ENCODE measurements around the gene C1QTNF6. TPM values are rescaled to one million over a fixed set of nuclear protein-coding genes. Genes with fewer than 3 reads are reported as not detected.

Gene C1QTNF6
- total RNA-seq, 1 experiment from 2014 or later, result 15.2 TPM

DNA sequence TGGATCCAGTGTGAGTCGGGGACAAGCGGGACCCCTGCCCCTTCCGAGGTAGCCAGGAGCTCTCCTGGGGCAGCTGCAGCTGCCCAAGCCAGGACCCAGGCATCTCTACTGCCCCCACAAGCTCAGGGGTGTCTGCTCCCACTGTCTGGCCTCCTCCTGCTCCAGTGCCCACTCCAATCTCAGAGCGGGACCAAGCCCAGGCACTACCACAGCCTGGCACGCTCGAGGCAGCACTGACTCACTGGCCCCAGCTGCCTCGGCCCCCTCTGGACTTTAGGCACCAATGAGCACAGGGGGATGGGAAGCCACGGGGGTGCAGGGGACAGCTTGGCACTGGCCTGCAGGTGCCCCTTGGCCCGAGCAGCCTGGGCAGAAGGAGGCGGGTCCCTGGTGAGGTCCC lies 46.6 kb downstream of the C1QTNF6 start:
- POLR2A ChIA-PET, result no interaction called here
- Histone ChIP-seq H3K9ac (ENCODE audit: low read length) (no peak overlapping the region), H3K36me3 (ENCODE audit: control insufficient read depth in 1 of 2, insufficient read depth in 2 of 2, low read length in 2 of 2) (no peaks in the 10 kb centered on the region), H3K9me3 (ENCODE audit: control insufficient read depth in 1 of 2, insufficient read depth in 1 of 2, low read depth in 1 of 2, low read length in 2 of 2) (no peaks in the 10 kb centered on the region), H3K4me2 (ENCODE audit: low read length) (no peak overlapping the region), H3K4me1 (ENCODE audit: control insufficient read depth in 1 of 2, insufficient read depth in 2 of 2, low read length in 2 of 2) (no peaks in the 10 kb centered on the region), H3K27me3 (ENCODE audit: insufficient read depth, low read length) (no peaks in the 10 kb centered on the region), H3K9me2 (ENCODE audit: insufficient read depth) (no peaks in the 10 kb centered on the region), H2AFZ (ENCODE audit: low read depth, low read length, poor library complexity, severe bottlenecking) (no peak overlapping the region), H3K79me2 (ENCODE audit: insufficient read depth, low read length) (no peaks in the 10 kb centered on the region), H3K27ac (ENCODE audit: low read depth, low read length) (no peak overlapping the region; the same call in 1 of the 2 replicates), H4K20me1 (ENCODE audit: insufficient read depth) (no peaks in the 10 kb centered on the region), H3K4me3 (replicated peaks in 1 of 2; ENCODE audit: low read depth in 1 of 2, low read length in 2 of 2) (no peak overlapping the region)
- RAD21 ChIA-PET (ENCODE audit: low non-redundant PET in 1 of 2, low total read pairs in 2 of 2, uncharacterized antibody in 2 of 2, unreplicated experiment in 2 of 2), result no interaction called here
- ATAC-seq, result no peak
- intact Hi-C loops (cut with micrococcal nuclease), result no loop called here
- TF ChIP-seq POLR2AphosphoS5 (IDR thresholded peaks at IDR 0.05; ENCODE audit: low read depth, low read length) (no peak), CEBPB (IDR thresholded peaks at IDR 0.05; ENCODE audit: low read depth) (no peak), CBX3 (IDR thresholded peaks at IDR 0.05; ENCODE audit: low read depth) (no peak), FOSL1 (IDR thresholded peaks at IDR 0.05; ENCODE audit: low read depth) (no peak), POLR2A (IDR thresholded peaks at IDR 0.05; ENCODE audit: borderline replicate concordance, extremely low read depth, insufficient read depth, insufficient read length) (no peak), EZH2phosphoT487 (IDR thresholded peaks at IDR 0.05; ENCODE audit: borderline replicate concordance) (no peak), SIN3A (IDR thresholded peaks at IDR 0.05; ENCODE audit: low read depth) (no peak), YY1 (IDR thresholded peaks at IDR 0.05; ENCODE audit: extremely low read depth, insufficient replicate concordance, low read depth, low read length) (no peak)
- TF ChIP-seq, protein P1, sequence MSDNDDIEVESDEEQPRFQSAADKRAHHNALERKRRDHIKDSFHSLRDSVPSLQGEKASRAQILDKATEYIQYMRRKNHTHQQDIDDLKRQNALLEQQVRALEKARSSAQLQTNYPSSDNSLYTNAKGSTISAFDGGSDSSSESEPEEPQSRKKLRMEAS (IDR thresholded peaks at IDR 0.05), result no peak
- DNase-seq (ENCODE audit: low read depth, low spot score), result no peak
- CTCF ChIA-PET, result interaction anchor here (1.0 kb wide), 1 partner anchor 58 kb away, joined by 3 read pairs; no protein-coding TSS in a partner anchor
- no TSS peak for BruUV-seq (replicated peaks)

DNA sequence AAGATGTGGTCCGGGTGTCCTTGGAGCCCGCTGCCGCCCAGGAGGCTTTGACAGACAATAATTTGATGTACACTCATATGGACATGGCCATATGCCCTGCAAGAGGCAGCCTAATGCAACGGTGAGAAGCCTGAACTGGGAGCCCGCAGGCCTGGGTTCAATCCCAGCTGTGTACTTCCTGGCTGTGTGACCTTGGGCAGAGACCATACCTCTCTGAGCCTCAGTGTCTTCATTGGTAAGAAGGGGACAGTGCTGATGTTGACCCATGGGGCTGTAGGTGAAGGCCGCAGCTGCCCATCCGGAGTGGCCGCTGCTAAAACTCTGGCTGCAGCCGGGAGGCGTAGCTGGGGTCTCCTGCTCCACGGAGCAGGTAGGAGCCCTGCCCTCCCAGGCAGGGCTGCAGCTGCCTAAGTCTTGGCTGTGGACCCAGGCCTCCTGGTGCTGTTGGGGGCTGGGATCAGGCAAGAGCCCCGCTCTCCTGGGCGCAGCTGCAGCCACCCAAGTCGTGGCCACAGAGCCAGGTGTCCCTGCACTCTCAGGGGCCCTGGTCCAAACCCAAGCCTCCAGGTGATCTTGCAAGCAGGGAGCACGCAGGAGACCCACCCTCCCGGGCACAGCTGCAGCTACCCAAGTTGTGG lies 47.2 kb downstream of the C1QTNF6 start:
- ChIA-PET POLR2A (no interaction called here), CTCF (interaction anchor here (1.4 to 1.6 kb wide), 2 partner anchors 14 to 59 kb away, joined by 4 read pairs; no protein-coding TSS in a partner anchor), RAD21 (ENCODE audit: low non-redundant PET in 1 of 2, low total read pairs in 2 of 2, uncharacterized antibody in 2 of 2, unreplicated experiment in 2 of 2) (no interaction called here)
- BruUV-seq (replicated peaks), result no TSS peak
- Histone ChIP-seq H3K9ac (ENCODE audit: low read length) (no peak overlapping the region), H3K27ac (ENCODE audit: low read depth, low read length) (no peak overlapping the region; the same call in 1 of the 2 replicates), H3K9me2 (ENCODE audit: insufficient read depth) (no peaks in the 10 kb centered on the region), H3K9me3 (ENCODE audit: control insufficient read depth in 1 of 2, insufficient read depth in 1 of 2, low read depth in 1 of 2, low read length in 2 of 2) (no peaks in the 10 kb centered on the region), H2AFZ (ENCODE audit: low read depth, low read length, poor library complexity, severe bottlenecking) (no peak overlapping the region), H3K27me3 (ENCODE audit: insufficient read depth, low read length) (no peaks in the 10 kb centered on the region), H3K36me3 (ENCODE audit: control insufficient read depth in 1 of 2, insufficient read depth in 2 of 2, low read length in 2 of 2) (no peaks in the 10 kb centered on the region), H3K4me1 (ENCODE audit: control insufficient read depth in 1 of 2, insufficient read depth in 2 of 2, low read length in 2 of 2) (no peaks in the 10 kb centered on the region), H3K79me2 (ENCODE audit: insufficient read depth, low read length) (no peaks in the 10 kb centered on the region), H4K20me1 (ENCODE audit: insufficient read depth) (no peaks in the 10 kb centered on the region), H3K4me2 (ENCODE audit: low read length) (no peak overlapping the region), H3K4me3 (replicated peaks in 1 of 2; ENCODE audit: low read depth in 1 of 2, low read length in 2 of 2) (no peak overlapping the region)
- intact Hi-C loops (cut with micrococcal nuclease), result no loop called here
- no peak for ATAC-seq
- no peak for TF ChIP-seq ZNF274 (IDR thresholded peaks at IDR 0.05; ENCODE audit: low read depth, low read length)
- no peak for DNase-seq (ENCODE audit: low read depth, low spot score)

All from HCT116 (cell line).